Left ventricle myocardium inferior (tissue), 1 donor: ENCODE results near the gene CCDC122. TPM values are rescaled to one million over a fixed set of nuclear protein-coding genes. Genes with fewer than 3 reads are reported as not detected.

ENCODE experiments used
- DNase-seq: peaks from one replicate; pipeline ENCODE4 v3.0.0-alpha.2; 2020
- H3K27ac ChIP-seq: fragments of 200-600 bp; replicated peaks from 2 replicates; pipeline ENCODE4 v1.8.0; 2021
- H3K27me3 ChIP-seq: fragments of 200-600 bp; 2 replicates; pipeline ENCODE4 v1.8.0; 2021; ENCODE audit warnings: low read depth
- H3K36me3 ChIP-seq: fragments of 200-600 bp; 2 replicates; pipeline ENCODE4 v1.8.0; 2021
- H3K4me1 ChIP-seq: fragments of 200-600 bp; 2 replicates; pipeline ENCODE4 v1.8.0; 2021
- H3K4me3 ChIP-seq: fragments of 200-600 bp; 2 replicates; pipeline ENCODE4 v1.8.0; 2021; ENCODE audit warnings: mild to moderate bottlenecking, moderate library complexity
- H3K9me3 ChIP-seq: fragments of 200-600 bp; replicated peaks from 2 replicates; pipeline ENCODE4 v1.8.0; 2021
- CTCF ChIP-seq: fragments of 200-600 bp; IDR thresholded peaks from 2 replicates; pipeline ENCODE4 v1.8.0; 2021; ENCODE audit warnings: antibody characterized with exemption, mild to moderate bottlenecking, borderline replicate concordance
- intact Hi-C: fragments of 100-400 bp; cut with micrococcal nuclease; formaldehyde crosslinking; loops from one replicate; pipeline ENCODE4 v1.11.0; 2022
- total RNA-seq: library from RNA; stranded (reverse); fragmentation: NEBNext Ultra II Directional; extraction: Animal tissue kit (Norgen Biotek cat#: 25700); gene quantifications from one replicate; pipeline ENCODE4 v1.2.1, GENCODE V29; 2021
- donor health status: DM: no; HTN: yes; CAD: no; lungs with severe emphysema.

CCDC122 gene
- total RNA-seq, 1 donor from 2014 or later, result 2.0 TPM

GRCh38 chr13:43915451-43915850, 35.9 kb upstream of the CCDC122 start:
- Histone ChIP-seq H3K9me3 (no peaks in the 10 kb centered on the region), H3K27ac (no peak overlapping the region), H3K36me3 (no peaks in the 10 kb centered on the region), H3K4me1 (peaks cover 22% of the 10 kb centered on the region), H3K27me3 (no peaks in the 10 kb centered on the region), H3K4me3 (no peak overlapping the region)
- no peak for DNase-seq
- no peak for TF ChIP-seq CTCF
- intact Hi-C loops, result no loop called here

DNA sequence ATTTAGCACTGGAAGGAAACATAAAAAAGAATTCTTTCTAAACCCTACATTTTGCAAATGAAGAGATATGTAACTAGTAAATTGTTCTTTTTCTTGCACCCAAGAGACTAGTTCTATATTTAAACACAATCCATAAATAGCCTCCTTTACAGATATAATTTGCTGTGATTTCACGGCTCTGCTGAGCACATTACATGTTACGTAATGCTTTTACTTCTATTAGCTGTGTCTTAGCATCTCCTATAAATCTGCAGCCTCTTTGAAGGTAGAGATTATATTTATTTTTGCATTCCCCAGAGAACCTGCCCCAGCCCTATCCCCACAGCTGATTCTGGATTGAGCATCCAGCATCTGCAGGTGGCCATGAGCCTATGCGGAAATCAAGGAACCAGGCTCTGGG, 32.3 kb upstream of the CCDC122 start:
- Histone ChIP-seq H3K27me3 (no peaks in the 10 kb centered on the region), H3K4me3 (no peak overlapping the region), H3K9me3 (no peaks in the 10 kb centered on the region), H3K27ac (peak overlapping the region; percentile 54), H3K36me3 (no peaks in the 10 kb centered on the region), H3K4me1 (peaks cover 36% of the 10 kb centered on the region)
- no peak for DNase-seq
- TF ChIP-seq CTCF, result no peak
- intact Hi-C loops, result no loop called here

DNA sequence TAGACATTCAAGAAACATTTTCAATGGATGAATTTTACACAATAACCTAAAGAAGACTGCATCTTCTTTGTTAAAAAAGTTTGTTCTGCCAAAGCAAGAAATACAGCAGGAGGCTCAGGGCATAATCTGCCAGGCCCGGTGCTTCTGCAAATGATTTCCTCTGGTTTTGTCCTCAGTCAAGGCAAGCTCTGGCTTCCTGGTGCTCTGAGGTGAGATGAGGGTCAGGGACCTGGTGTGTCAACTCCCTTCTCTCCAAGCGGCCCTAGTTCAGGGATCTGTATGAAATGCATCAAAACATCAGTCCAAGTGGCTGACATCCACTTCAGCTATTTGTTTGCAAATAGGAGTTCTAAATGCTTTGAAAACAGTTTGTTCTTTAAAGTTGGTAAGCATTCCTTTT, 31.7 kb upstream of the CCDC122 start:
- Histone ChIP-seq H3K27ac (peak overlapping the region; percentile 54), H3K9me3 (no peaks in the 10 kb centered on the region), H3K36me3 (no peaks in the 10 kb centered on the region), H3K4me1 (peaks cover 36% of the 10 kb centered on the region), H3K4me3 (no peak overlapping the region), H3K27me3 (no peaks in the 10 kb centered on the region)
- no peak for DNase-seq
- intact Hi-C loops, result no loop called here
- no peak for TF ChIP-seq CTCF

GRCh38 chr13:43910856-43911255, 31.3 kb upstream of the CCDC122 start:
- intact Hi-C loops, result no loop called here
- Histone ChIP-seq H3K36me3 (no peaks in the 10 kb centered on the region), H3K27ac (peak overlapping the region; percentile 54)

DNA sequence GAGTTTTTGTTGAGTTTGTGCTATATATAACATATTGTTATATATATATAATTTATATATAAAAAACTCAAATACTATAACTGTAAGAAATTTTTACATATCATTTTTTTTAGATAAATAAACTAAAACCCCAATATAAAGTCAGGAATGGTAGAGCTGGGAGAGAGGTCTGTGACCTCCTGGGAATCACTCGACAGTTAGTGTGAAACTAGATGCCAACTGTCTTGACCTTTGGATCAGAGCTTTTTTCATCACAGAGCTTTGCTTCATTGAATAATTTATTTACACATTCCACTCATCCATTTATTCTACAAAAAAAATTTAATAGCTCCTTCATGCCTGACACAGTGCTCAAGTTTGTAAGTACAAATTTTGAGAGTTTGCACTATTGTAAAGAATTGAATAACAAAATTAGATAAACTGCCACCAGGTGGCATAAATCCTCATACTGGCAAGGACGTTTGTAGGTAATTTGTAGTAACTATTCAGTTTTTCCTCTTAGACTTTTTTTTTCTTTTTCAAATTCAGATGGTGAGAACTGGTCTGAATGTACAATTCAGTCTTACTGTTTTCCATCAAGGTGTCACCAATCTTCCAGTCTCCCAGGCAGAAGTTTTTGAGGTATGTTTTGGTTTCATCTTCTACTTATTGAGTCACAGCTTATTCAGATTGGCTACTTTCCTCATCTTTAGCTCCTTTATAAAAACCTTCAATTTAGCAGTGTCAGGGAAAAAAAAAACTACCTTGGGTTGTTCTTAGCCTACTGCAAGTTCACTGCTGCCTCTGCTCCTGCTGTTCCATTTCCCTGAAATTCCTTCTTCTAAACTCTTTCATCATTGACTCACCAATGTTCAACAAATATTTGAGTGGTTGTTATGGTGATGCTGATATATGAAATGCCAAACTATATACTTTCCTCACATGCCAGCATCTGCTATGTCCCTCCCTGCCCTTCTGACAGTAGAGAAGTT, 28.9 kb upstream of the CCDC122 start:
- H3K9me3 ChIP-seq, result no peaks in the 10 kb centered on the region
- peak; percentile 69 for TF ChIP-seq CTCF
- intact Hi-C loops, result loop anchor here (5.0 kb wide), 1 partner anchor 144 kb away; no protein-coding TSS in a partner anchor
- H3K4me1 ChIP-seq, result peaks cover 40% of the 10 kb centered on the region
- no peak overlapping the region for H3K4me3 ChIP-seq
- no peaks in the 10 kb centered on the region for H3K27me3 ChIP-seq
- no peaks in the 10 kb centered on the region for H3K36me3 ChIP-seq
- peak overlapping the region; percentile 53 for H3K27ac ChIP-seq
- no peak for DNase-seq

More at GRCh38 chr13:43910856-43911255, 31.3 kb upstream of the CCDC122 start:
- H3K4me1 ChIP-seq, result peaks cover 37% of the 10 kb centered on the region
- H3K9me3 ChIP-seq, result no peaks in the 10 kb centered on the region
- DNase-seq, result no peak
- TF ChIP-seq CTCF, result no peak
- H3K4me3 ChIP-seq, result no peak overlapping the region
- no peaks in the 10 kb centered on the region for H3K27me3 ChIP-seq
